GM21576 (cell line): Measurements from ENCODE around the gene NDST1.

ENCODE experiments used
- ATAC-seq: cut with Tn5 transposase; IDR thresholded peaks from one replicate; pipeline ENCODE4 v1.9.1; 2021; ENCODE audit warnings: mild to moderate bottlenecking, moderate library complexity; ENCODE audit not compliant: unreplicated experiment

NDST1 gene

DNA sequence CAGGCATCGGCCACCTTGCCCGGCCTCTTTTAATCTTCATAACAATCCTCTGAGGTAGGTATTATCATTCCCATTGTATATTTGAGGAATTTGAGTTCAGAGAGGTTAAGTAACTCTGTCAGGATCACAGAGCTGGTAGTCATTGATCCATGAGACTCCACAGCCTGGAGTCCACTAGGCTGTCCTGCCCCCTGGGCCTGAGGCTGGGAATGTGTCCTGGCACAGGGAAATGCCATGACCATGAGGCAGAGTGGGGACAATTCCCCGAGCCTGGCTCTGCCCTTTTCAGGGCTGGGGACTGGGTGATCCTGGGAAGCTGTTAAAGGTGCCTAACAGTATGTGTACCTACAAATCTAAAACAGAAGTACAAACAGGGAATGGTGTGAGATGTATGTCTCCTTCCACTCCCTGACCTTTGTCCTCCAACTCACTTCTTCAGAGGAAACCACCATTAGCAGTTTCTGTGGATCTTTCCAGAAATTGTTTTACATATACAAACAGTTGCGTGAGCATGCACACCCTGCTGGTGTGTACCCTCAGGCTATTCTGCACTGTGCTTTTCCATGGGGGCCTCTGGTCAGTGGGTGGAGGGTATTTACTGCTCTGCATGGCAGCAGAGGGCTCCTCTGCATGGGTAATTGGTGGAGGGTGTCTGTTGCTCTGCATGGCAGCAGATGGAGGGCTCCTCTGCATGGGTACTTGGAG is 53.8 kb downstream of the NDST1 start:
- ATAC-seq, result no peak

DNA sequence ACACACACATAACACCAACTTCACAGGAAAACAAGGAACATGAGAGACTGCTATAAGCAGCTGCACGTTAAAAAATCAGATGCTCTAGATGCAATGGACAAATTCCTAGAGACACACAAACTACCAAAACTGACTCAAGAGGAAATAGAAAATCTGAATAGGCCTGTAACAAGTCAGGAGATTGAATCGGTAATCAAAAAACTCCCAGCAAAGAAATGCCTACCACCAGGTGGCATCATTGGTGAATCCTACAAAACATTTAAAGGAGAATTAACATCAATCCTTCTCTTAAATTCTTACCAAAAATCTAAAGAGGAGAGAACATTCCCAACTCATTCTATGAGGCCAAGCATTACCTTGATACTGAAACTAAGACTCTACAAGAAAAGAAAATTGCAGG is 54.9 kb downstream of the NDST1 start:
- no peak for ATAC-seq

DNA sequence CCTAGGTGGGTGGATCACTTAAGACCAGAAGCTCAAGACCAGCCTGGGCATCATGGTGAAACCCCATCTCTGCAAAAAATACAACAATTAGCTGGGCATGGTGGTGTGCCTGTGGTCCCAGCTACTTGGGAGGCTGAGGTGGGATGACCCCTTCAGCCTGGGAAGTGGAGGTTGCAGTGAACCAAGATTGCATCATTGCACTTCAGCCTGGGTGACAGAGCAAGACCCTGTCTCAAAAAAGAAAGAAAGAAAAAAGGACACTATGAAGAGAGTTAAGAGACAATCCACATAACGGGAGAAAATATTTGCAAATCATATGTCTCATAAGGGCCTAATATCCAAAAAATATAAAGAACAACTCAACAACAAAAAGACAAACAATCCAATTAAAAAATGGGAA is 57.9 kb downstream of the NDST1 start:
- ATAC-seq, result no peak

DNA sequence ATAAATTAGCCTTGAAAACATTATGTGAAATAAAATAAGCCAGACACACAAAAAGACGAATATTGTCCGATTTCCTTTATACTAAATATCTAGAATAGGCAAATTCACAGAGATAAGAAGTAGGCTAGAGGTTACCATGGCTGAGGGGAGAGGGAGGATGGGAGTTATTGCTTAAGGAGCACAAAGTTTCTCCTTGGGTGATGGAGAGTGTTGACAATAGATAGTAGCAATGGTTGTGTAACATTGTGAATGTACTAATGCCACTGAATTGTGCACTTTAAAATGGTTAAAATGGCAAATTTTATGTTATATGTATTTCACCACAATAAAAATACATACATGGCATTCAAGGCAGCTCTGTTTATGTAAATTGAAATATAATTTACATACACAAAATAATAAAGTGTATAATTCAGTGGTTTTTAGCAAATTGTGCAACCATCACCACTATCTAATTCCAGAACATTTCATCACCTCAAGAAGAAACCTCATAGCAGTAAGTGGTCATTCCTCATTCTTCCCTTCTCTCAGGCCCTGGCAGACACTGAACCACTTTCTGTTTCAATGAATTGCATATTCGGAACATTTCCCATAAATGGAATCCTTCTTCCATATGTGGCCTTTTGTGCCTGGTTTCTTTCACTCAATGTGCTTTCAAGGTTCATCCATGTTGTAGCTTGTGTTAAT is 59.2 kb downstream of the NDST1 start:
- ATAC-seq, result no peak

DNA sequence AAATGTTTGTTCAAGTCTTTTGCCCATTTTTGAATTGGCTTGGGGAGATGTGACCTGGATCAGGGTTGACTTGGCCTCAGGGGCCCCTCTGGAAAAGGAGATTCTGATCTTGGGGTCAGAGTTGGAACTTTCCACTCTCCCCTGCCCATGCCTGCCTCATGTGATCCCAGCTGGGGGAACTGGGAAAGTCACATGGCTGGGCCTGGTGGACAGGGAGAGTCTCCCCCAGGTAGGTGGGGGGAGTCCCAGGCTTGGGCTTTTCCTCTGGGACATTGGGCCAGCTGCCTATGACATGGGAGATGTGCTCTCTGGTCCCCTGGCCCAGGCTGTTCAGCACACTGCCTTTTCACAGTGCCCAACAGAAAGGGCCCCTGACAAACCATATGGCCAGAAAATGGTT is 60.7 kb downstream of the NDST1 start:
- no peak for ATAC-seq

DNA sequence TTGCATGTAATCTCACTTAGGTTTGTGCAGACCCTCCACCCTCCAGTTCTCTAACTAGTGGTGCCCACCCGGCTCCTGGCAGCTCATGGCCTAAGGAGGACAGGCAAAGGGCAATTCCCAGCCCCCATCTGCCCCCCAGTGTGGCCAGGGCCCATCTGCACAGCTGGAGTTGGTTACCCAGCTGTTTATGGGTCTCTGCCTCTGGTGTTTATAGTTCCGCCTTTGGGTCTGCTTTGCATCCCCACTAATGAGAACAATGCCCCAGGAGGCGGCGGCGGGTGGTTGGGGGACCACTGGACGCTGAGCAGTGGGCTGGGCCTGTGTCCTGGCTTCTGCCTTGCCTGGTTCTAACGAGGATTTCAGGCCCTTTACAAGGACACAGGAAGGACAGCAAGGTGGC is 62.4 kb downstream of the NDST1 start:
- ATAC-seq, result no peak

DNA sequence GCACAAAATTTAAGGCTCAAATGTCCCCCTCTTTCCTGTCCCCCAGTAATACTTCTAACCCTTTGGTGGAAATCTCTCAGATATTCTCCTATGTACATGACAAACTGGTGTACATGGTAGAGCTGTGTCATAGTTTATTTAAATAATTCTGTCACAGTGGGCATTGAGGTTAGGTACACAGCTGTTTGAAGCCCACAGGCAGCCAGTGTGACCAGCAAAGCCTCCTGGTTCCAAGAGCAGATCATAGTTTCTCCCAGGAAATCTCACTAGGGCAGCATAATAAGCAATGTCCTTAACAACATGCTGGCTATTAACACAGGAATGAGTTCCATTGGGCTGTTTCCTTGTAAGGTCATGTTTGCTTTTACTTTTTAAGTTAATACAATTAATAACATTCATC is 63.9 kb downstream of the NDST1 start:
- no peak for ATAC-seq

DNA sequence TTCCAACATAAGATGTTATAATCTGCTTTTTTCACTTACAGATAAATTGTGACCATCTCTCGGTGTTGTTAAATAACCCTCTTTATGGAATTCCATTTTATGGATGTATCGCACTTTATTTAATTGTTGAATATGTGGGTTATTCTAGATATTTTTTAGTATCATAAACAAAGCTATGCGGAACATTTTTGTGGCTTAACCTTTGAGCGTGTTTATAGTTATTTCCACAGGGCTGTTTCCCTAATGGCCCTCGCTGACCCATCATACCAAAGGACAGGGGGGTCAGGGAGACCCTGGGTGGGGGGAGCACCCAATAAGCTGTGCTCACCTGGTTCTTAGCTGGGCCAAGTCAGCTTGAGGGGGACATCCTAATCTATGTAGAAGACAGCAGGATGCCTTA is 65.3 kb downstream of the NDST1 start:
- no peak for ATAC-seq

DNA sequence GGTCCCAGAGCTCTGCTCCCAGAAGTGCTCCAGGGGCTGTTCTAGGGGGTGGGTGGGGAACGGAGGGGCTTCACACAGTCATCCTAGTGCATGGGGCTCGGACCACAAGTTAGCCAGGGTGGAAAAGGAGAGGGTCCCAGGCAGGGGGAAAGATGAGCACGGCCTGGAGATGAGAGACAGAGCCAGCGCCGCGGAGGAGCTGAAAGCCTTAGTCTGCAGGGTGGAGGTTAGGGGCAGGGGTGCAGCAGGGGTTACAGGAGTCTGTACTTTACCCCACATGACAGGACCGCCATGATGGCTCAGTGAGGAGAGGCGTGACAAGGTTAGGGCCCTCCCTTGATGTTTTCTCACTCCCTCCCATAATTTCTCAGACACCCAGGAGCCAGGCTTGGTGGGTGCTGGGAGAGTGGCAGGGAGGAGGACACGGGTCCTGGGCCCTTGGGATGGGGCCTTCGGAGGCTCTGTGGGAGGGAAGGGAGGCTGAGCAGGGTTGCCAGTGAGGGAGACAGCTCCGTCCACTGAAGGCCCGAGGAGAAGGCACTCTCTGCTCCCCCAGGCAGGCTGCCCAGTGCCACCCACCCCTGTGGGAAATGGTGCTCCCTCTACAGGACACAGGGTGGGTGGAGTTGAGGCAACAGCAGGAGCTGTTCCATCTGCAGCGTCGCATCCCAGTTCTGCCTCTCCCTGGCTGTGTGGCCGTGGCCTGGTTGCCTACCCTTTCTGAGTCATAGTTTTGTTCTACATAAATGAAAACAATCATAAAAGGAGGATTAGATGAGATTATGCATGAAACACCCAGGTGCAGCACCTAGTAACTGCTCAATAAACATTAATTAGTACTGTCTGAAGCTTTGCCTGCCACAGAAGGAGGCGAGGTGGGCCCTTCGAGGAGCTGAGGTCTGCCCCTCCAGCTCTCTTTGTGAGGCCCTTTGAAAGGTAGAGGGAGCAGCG is 66.2 kb downstream of the NDST1 start:
- ATAC-seq, result no peak

DNA sequence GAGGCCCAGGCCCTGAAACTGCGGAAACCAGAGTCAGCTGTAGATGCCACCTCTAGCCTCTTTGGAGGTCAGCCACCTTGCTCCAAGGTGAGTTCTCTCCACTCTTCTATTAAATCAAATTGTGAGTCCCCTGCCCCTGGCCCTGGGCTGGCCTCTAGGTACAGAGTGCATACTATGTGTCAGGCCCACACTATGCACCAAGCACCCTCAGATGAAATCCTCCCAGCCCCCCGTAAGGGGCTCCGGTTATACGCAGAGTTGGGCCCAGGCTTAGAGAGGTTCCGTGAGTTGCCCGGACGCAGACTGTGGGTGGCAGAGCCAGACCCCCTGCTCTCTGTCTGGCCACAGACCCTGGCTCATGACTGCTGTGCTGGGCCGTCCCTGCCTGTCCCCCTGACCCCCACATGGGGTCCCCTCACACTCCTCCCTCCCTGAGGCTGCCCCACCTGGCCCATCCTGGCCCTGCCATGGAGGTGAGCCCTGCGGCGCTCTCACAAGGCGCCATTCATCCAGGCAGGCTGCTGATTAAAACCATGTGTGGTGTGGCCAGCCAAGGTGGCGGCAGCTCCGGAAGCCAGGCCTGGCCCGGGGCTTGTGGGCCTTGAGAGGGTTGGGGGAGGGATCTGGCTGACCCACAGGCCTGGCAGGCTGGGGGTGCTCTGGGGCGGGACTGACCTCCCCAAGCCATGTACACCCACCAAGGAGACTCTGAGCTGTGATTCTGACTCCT is 67.1 kb downstream of the NDST1 start:
- ATAC-seq, result no peak

DNA sequence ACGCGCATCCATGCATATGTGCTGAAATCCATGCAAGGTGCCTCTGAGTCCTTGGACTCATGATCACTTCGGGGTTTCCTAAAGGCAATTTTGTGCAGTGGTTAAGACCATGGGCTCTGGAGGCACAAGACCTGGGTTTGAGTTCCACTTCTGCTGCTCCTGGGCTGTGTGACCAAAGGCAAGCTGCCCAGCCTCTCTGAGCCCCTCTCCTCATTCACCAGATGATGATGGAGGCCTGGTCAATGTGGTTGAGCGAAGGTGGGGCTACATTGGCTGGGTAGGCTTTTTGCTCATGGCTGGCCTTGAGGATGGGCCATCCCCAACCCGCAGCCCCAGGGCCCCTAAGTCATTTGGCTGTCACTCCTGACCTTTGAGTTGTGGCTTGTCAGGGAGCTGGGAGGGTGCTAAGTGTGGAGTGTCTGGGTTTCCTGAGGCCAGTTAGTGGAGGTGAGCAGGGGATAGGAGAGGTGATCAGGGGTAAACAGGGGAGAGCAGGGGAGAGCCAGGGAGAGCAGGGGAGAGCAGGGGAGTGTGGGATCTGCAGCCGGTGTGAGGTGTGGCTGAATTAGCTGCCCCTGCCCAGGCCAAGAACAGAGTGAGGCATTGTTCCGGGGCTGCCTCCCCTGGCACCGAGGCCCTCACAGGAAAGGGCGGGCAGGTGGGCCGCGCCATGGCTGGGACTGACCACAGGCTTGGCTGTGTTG is 68.0 kb downstream of the NDST1 start:
- ATAC-seq, result no peak

DNA sequence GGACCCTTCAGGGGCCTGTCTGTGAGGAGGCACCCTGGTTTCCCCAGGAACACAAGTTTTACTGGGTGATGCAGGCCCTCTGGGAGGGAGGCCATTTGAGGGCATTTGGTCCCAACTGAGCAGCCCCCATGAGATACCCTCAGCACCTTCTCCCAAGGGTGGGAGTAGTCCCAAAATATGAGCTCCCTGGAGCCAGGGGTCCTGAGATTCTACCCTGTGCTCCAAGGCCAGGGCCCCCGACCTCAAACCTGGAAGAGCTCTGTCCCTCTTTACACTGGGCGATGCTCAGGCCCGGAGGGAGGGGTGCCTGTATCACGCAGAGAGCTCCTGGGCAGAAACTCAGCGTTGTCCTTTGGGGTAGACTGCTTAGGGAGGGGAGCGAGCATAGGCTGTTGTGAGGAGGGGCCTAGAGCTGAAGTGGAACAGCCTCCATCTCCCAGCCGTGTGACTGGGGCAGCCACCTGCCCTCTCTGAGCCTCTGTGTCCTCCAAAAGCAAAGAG is 68.6 kb downstream of the NDST1 start:
- no peak for ATAC-seq

DNA sequence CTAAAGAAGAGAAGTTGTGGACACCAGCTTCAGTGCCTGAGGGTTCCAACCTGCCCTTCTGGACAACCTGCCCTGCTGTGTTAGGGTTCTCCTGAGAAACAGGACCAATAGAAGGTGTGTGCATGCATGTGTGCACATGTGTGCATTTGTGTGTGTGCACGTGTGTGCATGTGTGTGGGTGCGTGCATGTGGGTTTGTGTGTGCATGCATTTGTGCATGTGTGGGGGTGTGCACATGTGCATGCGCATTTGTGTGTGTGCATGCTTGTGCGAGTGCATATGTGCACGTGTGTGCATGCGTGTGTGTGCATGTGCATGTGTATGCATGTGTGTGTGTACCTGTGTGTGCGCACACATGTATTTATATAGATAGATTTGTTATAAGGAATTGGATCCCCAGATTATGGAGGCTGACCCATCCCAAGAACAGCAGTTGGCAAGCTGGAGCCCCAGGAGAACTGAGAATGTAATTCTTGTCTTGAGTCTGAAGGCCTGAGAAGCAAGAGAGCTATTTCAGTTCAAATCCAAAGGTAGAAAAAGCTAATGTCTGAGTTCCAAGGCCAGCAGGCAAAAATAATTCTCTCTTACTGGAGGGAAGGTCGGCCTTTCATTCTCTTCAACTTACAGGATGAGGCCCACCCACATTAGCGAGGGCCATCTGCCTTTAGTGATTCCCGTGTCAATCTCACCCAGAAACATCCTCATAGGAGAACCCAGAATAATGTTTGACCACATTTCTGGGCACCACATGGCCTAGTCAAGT is 69.6 kb downstream of the NDST1 start:
- ATAC-seq, result no peak

DNA sequence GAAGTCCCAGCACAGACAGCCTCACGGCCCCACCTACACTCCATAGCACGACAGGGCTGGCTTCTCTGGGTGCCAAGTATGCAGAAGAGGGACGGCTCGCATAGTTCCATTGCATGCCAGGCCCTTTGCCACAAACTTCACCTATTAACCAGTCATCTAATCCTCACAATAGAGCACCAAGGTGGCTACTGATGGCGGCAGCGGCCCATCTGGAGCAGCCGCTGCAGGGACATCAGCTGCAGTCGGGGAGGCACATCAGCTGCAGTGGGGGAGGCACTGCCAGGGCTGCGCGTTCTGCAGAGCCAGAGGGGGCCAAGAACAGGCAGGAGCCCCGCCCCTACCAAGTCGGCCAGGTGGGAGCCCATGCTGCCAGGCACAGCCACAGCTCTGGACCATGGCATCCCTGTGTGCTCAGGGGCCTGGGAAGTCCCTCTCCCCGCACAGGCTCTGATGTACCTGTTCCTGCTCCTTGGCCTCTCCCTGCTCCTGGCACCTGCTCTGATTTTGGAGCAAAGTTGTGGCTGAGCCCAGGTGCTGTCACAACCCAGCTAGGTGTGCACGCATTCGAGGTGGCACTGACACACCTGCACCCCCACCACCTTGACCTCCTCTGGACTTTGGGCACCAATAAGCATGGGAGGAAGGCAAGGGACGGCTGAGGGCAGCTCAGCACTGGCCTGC is 71.0 kb downstream of the NDST1 start:
- no peak for ATAC-seq

DNA sequence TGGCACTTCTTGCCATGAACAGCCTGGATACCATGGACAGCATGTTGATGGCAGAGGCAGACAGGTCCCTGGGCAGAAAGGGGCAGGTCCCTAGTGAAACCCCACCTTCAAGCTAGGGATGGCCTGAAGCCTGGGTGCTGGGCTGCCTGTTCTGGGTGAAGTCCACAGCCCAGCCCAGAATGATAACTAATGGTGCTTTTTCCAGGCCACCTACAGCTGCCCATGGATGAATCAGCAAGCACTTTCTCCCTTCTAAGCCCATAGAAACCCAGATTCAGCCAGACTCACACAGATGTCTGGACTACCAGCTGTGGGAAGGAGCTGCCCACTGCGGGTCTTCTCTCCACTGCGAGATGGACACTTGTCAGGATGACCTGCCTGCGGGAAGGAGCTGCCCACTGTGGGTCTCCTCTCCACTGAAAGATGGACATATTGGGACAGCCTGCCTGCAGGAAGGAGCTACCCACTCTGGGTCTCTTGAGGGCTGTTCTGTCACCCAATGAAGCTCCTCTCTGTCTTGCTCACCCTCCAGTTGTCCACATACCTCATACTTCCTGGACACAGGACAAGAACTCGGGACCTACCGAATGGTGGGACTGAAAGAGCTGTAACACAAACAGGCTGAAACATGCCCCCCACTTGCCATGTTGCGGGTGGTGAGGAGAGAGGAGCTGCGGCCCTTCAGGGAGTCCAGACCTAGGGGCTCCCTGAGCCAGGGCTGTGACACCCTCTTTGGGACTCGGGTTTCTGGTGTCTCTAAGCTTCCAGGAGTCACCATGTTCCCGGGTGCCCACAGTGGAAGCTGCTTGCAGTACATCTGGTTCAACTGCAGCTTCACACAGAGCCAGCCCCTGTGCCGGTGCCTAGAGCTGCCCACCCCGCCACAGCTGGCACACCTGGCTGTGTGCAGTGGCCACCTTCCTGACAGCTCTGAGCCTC is 71.8 kb downstream of the NDST1 start:
- no peak for ATAC-seq

DNA sequence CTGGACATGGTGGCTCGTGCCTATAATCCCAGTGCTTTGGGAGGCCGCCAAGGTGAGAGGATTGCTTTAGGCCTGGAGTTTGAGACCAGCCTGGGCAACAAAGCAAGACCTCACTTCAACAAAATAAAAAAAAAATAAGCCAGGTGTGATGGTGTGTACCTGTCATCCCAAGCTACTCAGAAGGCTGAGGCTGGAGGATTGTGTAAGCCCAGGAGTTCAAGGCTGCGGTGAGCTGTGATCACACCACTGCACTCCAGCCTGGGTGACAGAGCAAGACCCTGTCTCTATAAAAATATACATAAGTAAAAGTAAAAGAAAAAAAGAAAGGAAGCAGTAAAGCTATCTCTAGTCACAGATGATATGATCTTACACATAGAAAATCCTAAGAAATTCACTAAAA is 73.0 kb downstream of the NDST1 start:
- ATAC-seq, result no peak

DNA sequence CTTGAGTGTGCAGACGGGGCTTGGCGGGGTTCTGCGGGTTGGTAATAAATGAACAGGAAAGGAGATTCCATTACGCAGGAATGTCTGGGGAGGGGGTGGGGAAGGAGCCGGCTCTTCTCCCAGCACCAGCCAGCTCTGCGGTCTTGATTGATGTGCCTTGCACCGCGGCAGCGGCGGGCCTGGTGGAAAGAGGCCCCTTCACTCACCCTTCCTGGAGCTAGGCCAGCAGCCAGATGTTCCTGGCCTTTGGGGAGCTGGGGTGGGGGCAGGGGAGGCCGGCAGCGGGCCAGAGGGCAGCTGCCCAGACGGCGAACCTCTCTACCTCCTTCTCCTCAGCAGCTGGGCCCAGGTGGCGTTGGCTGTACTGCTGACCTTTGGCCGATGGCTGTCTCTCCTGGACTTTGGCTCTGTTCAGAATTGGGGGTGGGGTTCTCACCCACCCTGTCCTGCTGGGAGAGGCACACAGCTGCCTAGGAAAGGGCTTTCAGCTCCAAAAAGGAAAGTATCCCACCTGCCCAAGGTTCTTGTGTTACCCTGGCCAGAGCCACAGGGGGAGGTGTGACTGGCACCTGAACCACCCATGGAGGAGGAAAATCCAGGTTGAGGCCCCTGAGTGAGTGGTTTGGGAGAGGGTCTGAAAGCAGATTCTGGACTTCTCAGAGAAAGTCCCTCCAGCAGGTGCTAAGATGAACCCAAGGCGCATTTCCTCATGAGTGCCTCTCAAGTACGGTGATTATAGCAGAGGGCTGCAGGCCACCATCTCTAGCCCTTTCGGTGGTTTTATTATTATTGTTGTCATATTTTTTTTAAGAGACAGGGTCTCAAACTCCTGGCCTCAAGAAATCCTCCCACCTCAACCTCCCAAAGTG is 74.5 kb downstream of the NDST1 start:
- no peak for ATAC-seq
